Sigmoid colon (tissue), 4 donors: ENCODE data around the gene PTPRA.

ENCODE experiments used
- CTCF ChIP-seq, 4 experiments: fragments of 450-650 bp in 3 of 4; fragments of 200-600 bp in 1 of 4; IDR thresholded peaks; one replicate each; pipeline ENCODE4 v1.5.1; 2016 to 2019; ENCODE audit warnings: antibody characterized with exemption in 4 of 4, mild to moderate bottlenecking in 3 of 4, moderate library complexity in 2 of 4
- EP300 ChIP-seq, 4 donors: sonication (generic); formaldehyde crosslinking; IDR thresholded peaks; one replicate each; pipeline ENCODE4 v1.6.1; 2017; ENCODE audit warnings: antibody characterized with exemption in 4 of 4
- POLR2A ChIP-seq, 2 donors: fragments of 450-650 bp; IDR thresholded peaks; one replicate each; pipeline ENCODE4 v1.6.1; 2016; ENCODE audit warnings: antibody characterized with exemption in 2 of 2, mild to moderate bottlenecking in 2 of 2, moderate library complexity in 2 of 2
- POLR2AphosphoS5 ChIP-seq, 4 donors: sonication (generic); formaldehyde crosslinking; IDR thresholded peaks; one replicate each; pipeline ENCODE4 v1.6.1; 2017; ENCODE audit warnings: antibody characterized with exemption in 4 of 4

DNA sequence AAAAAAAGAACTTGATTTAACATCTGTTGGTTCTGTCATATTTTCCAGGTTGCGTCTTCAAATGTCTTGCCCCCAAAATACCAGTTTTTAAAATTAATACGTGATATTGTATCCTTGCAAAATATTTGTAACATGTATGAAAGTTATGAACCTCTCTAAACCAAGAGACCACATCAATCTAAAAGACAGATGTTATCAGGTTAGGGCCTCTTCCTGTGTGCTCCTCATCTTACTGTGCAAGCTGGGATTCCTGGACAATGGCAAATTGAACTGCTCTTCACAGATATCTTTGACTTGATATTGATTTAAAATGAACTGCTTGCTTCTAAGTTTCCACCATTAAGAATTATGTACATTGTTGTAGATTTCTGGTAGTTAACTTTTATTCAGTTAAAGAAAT is 47.5 kb upstream of the PTPRA start:
- TF ChIP-seq CTCF (IDR thresholded peaks at IDR 0.05) (no peak), POLR2A (IDR thresholded peaks at IDR 0.05) (no peak), POLR2AphosphoS5 (IDR thresholded peaks at IDR 0.05) (no peak), EP300 (IDR thresholded peaks at IDR 0.05) (no peak)
